Activated CD4-positive, alpha-beta memory T cell treated with anti-CD3 and anti-CD28 coated beads for 36 hours (primary cell): Measurements from ENCODE around the gene ABCC12. TPM values are rescaled to one million over a fixed set of nuclear protein-coding genes. Genes with fewer than 3 reads are reported as not detected.

Experiments used
- CTCF ChIA-PET: fragments of 350-600 bp; sonication (Branson Sonifier 250); formaldehyde crosslinking; loops from one replicate; lab custom pipeline; 2021; ENCODE audit warnings: antibody characterized with exemption, inconsistent platforms; lab: Charles Lee
- POLR2A ChIA-PET: fragments of 350-600 bp; sonication (Branson Sonifier 250); formaldehyde crosslinking; loops from one replicate; lab custom pipeline; 2021; ENCODE audit warnings: antibody characterized with exemption; lab: Charles Lee
- DNase-seq: peaks from one replicate; pipeline ENCODE4 v3.0.0-alpha.2; 2020
- H3K27ac Mint-ChIP-seq: one replicate; pipeline ENCODE4 v1.8.0; 2021; ENCODE audit warnings: mixed read lengths
- H3K27me3 Mint-ChIP-seq: one replicate; pipeline ENCODE4 v1.8.0; 2021; ENCODE audit warnings: mixed read lengths
- H3K36me3 Mint-ChIP-seq: one replicate; pipeline ENCODE4 v1.8.0; 2021; ENCODE audit warnings: mixed read lengths
- H3K4me1 Mint-ChIP-seq: one replicate; pipeline ENCODE4 v1.8.0; 2021; ENCODE audit warnings: low read depth, mixed read lengths
- H3K4me3 Mint-ChIP-seq: one replicate; pipeline ENCODE4 v1.8.0; 2021; ENCODE audit warnings: mild to moderate bottlenecking, mixed read lengths
- H3K9me3 Mint-ChIP-seq: one replicate; pipeline ENCODE4 v1.8.0; 2021; ENCODE audit warnings: mixed read lengths
- intact Hi-C: fragments of 100-400 bp; cut with micrococcal nuclease; formaldehyde crosslinking; loops from one replicate; pipeline ENCODE4 v1.15.1; 2023
- total RNA-seq, 2 experiments: library from RNA; stranded (reverse); gene quantifications; one replicate each; pipeline ENCODE4 v1.2.3, GENCODE V29; 2021

ABCC12 gene
- total RNA-seq, 2 experiments from 2014 or later = not detected

- no peak overlapping the region for H3K27ac Mint-ChIP-seq
- H3K4me1 Mint-ChIP-seq = no peaks in the 10 kb centered on the region
- no peaks in the 10 kb centered on the region for H3K9me3 Mint-ChIP-seq
- peaks cover 23% of the 10 kb centered on the region for H3K27me3 Mint-ChIP-seq
- POLR2A ChIA-PET = no interaction called here
- H3K4me3 Mint-ChIP-seq = no peak overlapping the region
- intact Hi-C loops = no loop called here
- no peak for DNase-seq
- no peaks in the 10 kb centered on the region for H3K36me3 Mint-ChIP-seq
- CTCF ChIA-PET = interaction anchor here (1.2 kb wide), 1 partner anchor 52 kb away, joined by 3 read pairs; no protein-coding TSS in a partner anchor
Observed at GRCh38 chr16:48113001-48113400, 42.8 kb downstream of the ABCC12 start.

GRCh38 chr16:48112600-48112999 lies 43.2 kb downstream of the ABCC12 start:
- Mint-ChIP-seq H3K9me3 (no peaks in the 10 kb centered on the region), H3K4me1 (no peaks in the 10 kb centered on the region), H3K27me3 (peaks cover 23% of the 10 kb centered on the region), H3K27ac (no peak overlapping the region), H3K4me3 (no peak overlapping the region), H3K36me3 (no peaks in the 10 kb centered on the region)
- no peak for DNase-seq
- intact Hi-C loops = no loop called here
- POLR2A ChIA-PET = no interaction called here
- CTCF ChIA-PET = interaction anchor here (1.2 kb wide), 1 partner anchor 52 kb away, joined by 3 read pairs; no protein-coding TSS in a partner anchor

GRCh38 chr16:48110982-48111381 lies 44.8 kb downstream of the ABCC12 start:
- H3K4me3 Mint-ChIP-seq = no peak overlapping the region
- H3K9me3 Mint-ChIP-seq = no peaks in the 10 kb centered on the region
- ChIA-PET CTCF (no interaction called here), POLR2A (no interaction called here)
- no peaks in the 10 kb centered on the region for H3K36me3 Mint-ChIP-seq
- no peaks in the 10 kb centered on the region for H3K4me1 Mint-ChIP-seq
- intact Hi-C loops = no loop called here
- no peak overlapping the region for H3K27ac Mint-ChIP-seq
- DNase-seq = no peak
- peaks cover 19% of the 10 kb centered on the region for H3K27me3 Mint-ChIP-seq

- H3K4me3 Mint-ChIP-seq = no peak overlapping the region
- ChIA-PET CTCF (no interaction called here), POLR2A (no interaction called here)
- H3K27ac Mint-ChIP-seq = no peak overlapping the region
- no peaks in the 10 kb centered on the region for H3K9me3 Mint-ChIP-seq
- H3K27me3 Mint-ChIP-seq = peaks cover 14% of the 10 kb centered on the region
- no peaks in the 10 kb centered on the region for H3K4me1 Mint-ChIP-seq
- no peaks in the 10 kb centered on the region for H3K36me3 Mint-ChIP-seq
- intact Hi-C loops = no loop called here
- no peak for DNase-seq
Observed at GRCh38 chr16:48110000-48110399, 45.8 kb downstream of the ABCC12 start.

DNA sequence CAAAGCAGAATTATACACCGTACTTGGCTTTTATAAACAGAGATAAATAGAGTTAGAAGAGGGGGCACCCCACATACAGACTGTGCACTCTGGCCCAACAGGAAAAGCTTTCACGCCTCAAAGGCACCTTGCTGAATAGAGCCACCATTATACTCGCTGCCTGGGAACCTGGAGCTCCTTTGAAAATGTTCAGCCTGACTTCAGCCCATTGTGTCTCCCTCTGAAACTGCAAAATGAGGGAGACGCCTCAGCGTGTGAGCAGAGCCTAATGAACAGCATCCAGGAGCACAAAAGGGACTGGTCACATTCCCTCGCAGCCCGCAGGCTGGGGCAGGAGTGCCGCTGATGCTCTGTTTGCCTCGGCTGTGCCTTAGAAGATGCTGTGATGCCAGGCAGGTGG lies 46.3 kb downstream of the ABCC12 start:
- ChIA-PET CTCF (interaction anchor here (2.1 kb wide), 1 partner anchor 8 kb away, joined by 10 read pairs; no protein-coding TSS in a partner anchor), POLR2A (interaction anchor here (0.5 kb wide), 1 partner anchor 84 kb away, joined by 3 read pairs; no protein-coding TSS in a partner anchor)
- no peak overlapping the region for H3K4me3 Mint-ChIP-seq
- DNase-seq = no peak
- H3K36me3 Mint-ChIP-seq = no peaks in the 10 kb centered on the region
- peaks cover 14% of the 10 kb centered on the region for H3K27me3 Mint-ChIP-seq
- intact Hi-C loops = no loop called here
- H3K27ac Mint-ChIP-seq = no peak overlapping the region
- no peaks in the 10 kb centered on the region for H3K4me1 Mint-ChIP-seq
- H3K9me3 Mint-ChIP-seq = no peaks in the 10 kb centered on the region

DNA sequence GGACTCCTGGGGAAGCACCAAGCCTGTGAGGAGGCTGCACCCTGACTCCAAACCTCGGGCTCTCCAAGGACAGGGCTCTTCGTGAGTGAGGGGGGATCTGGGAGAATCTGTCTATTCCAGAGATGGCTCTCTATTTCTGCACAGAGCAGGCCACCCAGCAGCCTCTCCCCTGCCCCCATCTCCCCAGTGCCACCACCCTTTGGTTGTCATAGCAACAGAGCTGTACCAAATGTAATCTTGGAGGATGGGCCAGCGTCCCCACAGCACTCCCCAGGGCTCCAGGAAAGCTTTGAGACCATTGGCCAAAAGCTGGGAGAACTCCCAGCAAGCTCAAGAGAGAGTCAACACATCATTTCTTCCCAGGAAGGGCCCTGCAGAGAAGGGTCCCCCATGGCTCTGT lies 49.3 kb downstream of the ABCC12 start:
- Mint-ChIP-seq H3K27me3 (peaks cover 25% of the 10 kb centered on the region), H3K36me3 (no peaks in the 10 kb centered on the region), H3K4me3 (no peak overlapping the region), H3K27ac (no peak overlapping the region), H3K9me3 (no peaks in the 10 kb centered on the region), H3K4me1 (peaks cover 10% of the 10 kb centered on the region)
- intact Hi-C loops = no loop called here
- ChIA-PET POLR2A (no interaction called here), CTCF (no interaction called here)
- DNase-seq = no peak

Other genes starting within 250 kb of the ABCC12 start
- 10 to 100 TPM; 56.6 to 56.8 TPM for gene LONP2, start 88.3 kb upstream of the ABCC12 start, total RNA-seq
- under 1 TPM; 0.15 to 0.33 TPM for gene ABCC11, start 91.5 kb upstream of the ABCC12 start, total RNA-seq
- 10 to 100 TPM; 13.0 to 13.8 TPM for gene SIAH1, start 229.4 kb upstream of the ABCC12 start, total RNA-seq